ENCODE measurements around the gene NHEJ1.
A peak's percentile ranks its signal among the peaks of the same experiment; 100 is the strongest.

The NHEJ1 gene

GRCh38 chr2:219084791-219085190, 75.8 kb downstream of the NHEJ1 start:
- DNase-seq = no peak

- DNase-seq = no peak
Observed at GRCh38 chr2:219082332-219082958, 78.2 kb downstream of the NHEJ1 start.

- DNase-seq = no peak
Observed at GRCh38 chr2:219081701-219082331, 78.8 kb downstream of the NHEJ1 start.

- no peak for DNase-seq
Observed at GRCh38 chr2:219081096-219081495, 79.5 kb downstream of the NHEJ1 start.

GRCh38 chr2:219079417-219079816, 81.2 kb downstream of the NHEJ1 start:
- no peak for DNase-seq

GRCh38 chr2:219078951-219079350, 81.7 kb downstream of the NHEJ1 start:
- DNase-seq = no peak

GRCh38 chr2:219078126-219078525, 82.5 kb downstream of the NHEJ1 start:
- no peak for DNase-seq

- DNase-seq = no peak
Observed at GRCh38 chr2:219076253-219076652, 84.4 kb downstream of the NHEJ1 start.

GRCh38 chr2:219073413-219074129, 87.0 kb downstream of the NHEJ1 start:
- no peak for DNase-seq

GRCh38 chr2:219072741-219073250, 87.8 kb downstream of the NHEJ1 start:
- DNase-seq = no peak

GRCh38 chr2:219071131-219071816, 89.3 kb downstream of the NHEJ1 start:
- DNase-seq = no peak

- no peak for DNase-seq
Observed at GRCh38 chr2:219065484-219065883, 95.1 kb downstream of the NHEJ1 start.

GRCh38 chr2:219062081-219062480, 98.5 kb downstream of the NHEJ1 start:
- DNase-seq = no peak

- DNase-seq = no peak
Observed at GRCh38 chr2:219060821-219061791, 99.5 kb downstream of the NHEJ1 start, which contains the start of gene IHH. TSS of gene IHH (minus strand) at chr2:219060921. CDS start at chr2:219060467, 454 bp downstream.

GRCh38 chr2:219059725-219060682, 100.6 kb downstream of the NHEJ1 start:
- no peak for DNase-seq

- DNase-seq = no peak
Observed at GRCh38 chr2:219059375-219059724, 101.3 kb downstream of the NHEJ1 start.

- DNase-seq = no peak
Observed at GRCh38 chr2:219058541-219059374, 101.9 kb downstream of the NHEJ1 start.

GRCh38 chr2:219057709-219058540, 102.7 kb downstream of the NHEJ1 start:
- peak; percentile 79 for DNase-seq

Data from CD4-positive, alpha-beta T cell treated with Interleukin-6 for 4 hours (primary cell).